Activated CD8-positive, alpha-beta memory T cell treated with anti-CD3 and anti-CD28 coated beads, Interleukin-2, amount 50 U/mL, for 24 hours (primary cell): ENCODE measurements around the gene FRAS1.
"Not testable (repeated sequence)": the region's sequence is repeated elsewhere in the genome, so short reads cannot be mapped to it uniquely, and the experiment has no call there.

Experiments used
- DNase-seq: peaks from one replicate; pipeline ENCODE4 v3.0.0-alpha.2; 2020; ENCODE audit errors: extremely low read depth

The FRAS1 gene

DNA sequence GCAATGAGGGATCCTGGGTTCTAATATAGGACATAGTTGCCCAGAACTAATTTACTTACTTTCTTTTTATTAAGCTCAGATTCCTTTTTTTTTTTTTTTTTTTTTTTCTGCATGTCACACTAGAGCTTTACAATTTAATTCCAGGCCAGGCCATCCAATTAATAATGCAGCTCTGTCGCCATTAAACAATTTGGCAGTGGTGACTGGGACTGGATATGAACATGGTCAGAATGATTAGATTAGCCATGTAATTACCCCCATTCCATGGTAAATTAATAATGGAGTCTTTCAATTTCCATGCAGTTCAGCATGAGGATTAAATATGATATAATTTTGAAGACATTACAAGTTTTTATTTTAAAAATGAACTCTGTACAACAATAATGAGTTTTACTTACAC lies 267.5 kb downstream of the FRAS1 start:
- no peak for DNase-seq

DNA sequence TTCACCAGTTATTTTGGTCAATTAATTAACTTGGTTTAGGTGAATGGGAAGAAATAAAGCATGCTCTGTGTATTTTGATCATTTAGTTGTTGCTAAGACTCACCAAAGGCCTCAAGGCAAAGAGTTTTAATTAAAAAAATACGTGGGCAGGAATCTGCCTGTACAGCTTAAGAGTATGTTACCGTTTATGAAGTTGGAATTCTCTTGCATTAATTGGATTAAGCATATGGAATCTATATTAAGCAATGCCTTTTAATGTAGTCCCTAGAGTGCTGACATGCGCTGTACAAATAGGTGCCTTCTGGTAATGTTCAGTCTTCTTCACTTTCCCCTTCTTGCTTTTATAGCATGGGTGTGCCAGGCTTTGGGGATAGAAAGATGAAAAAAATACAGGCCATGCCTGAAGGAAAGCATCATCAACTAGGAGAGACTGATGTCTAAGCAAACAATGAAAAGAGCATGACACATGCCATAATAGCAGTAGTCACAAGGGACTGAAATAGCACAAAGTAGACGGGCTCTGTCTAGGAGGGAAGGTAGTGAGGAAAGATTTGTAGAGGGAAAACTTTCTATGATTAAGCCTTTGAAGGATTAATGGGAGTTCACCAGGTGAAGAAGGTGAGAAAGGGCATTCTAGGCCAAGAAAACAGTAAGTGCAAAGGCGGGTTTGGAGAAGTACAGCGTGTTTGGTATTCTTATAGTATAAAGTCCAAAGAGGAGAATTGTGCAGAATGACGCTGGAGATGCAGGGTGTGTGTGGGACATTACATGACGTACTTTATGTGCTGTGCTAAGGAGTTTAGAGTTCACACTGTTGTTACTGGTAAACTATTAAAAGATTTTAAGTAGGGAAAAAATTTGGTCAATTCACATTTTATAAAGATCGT lies 268.4 kb downstream of the FRAS1 start:
- no peak for DNase-seq

DNA sequence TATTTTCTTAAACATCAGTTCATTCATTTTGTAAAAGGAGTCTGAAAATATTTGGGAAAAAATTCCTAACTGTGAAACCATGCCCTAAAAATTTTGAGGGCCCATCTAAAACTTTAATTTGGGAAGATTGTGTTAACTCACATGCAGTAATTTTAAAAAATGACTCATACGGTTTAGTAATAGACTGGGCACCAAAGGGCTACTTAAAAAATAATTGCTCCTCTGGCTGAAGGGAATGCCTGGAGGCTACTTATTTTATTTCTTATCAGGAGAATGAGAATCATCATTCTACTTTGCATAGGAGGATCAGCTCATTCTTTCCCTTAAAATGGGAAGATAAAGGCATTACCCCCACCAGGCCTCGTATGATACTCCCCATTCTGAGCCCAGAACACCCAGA lies 271.5 kb downstream of the FRAS1 start:
- DNase-seq, result not testable (repeated sequence)

DNA sequence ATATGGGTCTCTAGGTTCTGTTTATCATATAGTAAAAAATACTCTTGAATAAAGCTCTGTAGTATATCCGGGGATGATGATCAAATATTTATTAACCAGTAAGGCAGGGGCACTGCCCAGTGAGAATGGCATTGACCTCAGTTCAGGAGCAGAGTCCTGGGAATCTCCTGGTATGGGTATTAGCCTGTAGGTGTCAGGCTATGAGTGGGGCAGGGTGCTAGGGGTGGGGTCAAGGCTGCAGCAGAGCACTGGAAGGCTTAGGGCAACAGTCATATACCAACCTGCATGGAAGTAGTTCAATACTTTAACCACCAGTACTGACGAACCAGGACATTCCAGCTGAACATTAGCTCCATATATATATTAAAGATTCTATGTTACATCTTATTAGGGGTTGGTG lies 274.1 kb downstream of the FRAS1 start:
- no peak for DNase-seq

DNA sequence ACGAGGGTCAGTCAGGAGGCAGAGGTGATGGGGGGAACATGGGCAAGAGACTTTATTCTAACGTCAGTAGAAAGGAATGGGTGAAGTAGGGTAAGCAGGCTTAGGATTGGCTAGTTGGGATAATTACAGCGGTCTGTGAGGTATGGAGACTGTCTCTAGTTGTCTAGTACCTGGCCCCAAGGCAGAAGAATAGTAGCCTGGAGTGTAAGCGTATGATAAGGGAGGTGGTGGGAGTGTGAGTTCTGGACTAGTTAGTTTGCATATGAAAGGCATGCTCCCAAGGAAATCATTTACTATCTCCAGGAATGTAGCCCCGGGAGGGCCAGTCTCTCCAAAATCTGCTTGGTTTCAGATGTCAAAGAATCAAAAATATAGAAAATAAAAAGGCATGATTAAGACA lies 274.8 kb downstream of the FRAS1 start:
- no peak for DNase-seq

DNA sequence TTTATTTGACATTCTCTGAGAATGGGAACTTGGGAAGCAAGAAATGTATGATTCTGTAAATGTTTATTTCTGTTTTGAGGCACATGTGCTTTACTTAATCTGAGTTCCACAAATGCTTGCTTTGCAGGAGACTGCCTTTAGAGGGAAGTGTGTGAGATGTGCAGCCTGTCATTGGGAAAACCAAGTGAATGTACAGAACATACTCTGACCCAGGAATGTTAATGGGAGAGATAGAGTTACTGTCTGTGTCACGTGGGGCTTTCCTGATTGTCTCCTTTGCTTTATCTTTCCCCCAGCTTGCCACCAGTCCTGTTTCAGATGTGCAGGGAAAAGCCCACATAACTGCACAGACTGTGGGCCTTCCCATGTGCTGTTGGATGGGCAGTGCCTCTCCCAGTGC lies 275.9 kb downstream of the FRAS1 start:
- no peak for DNase-seq

DNA sequence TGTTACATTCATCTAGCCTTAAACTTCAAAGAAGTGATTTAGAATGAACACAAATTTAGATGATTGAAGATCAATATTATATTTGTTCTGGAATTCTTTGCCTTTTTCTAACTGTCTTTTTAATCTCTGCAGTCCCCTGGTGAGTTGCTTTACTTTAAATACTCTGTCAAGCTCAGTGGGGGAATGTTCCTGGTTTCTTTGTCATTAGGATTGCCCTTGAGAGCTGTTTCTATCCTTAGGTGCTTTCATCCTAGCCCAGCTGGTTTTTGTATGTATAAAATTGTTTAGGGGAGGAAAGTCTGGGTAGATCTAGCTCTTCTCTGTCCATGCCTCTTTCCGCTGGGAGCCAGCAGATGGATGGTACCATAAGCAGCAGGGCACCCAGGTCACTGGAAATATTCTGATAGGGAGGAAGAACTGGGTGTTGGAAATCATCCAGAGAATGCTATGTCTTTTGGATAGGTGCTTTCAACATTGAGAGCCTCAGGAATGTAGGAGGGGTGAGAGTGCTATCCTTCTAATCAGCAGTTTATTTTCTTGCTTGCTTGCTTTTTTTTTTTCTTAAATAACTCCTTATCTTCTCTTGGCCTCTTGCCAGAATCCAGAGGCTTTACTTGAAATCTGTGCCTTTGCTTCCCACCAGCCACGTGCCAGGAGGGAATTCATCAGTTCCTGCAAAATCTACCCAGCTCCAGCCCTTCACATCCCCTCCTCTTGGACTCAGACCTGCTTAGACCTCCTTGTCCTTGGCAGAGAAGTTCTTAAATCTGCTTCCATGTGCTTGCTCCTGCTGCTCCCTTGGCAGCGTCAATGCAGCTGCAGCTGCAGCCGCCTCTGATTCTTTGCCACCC lies 279.2 kb downstream of the FRAS1 start:
- no peak for DNase-seq

DNA sequence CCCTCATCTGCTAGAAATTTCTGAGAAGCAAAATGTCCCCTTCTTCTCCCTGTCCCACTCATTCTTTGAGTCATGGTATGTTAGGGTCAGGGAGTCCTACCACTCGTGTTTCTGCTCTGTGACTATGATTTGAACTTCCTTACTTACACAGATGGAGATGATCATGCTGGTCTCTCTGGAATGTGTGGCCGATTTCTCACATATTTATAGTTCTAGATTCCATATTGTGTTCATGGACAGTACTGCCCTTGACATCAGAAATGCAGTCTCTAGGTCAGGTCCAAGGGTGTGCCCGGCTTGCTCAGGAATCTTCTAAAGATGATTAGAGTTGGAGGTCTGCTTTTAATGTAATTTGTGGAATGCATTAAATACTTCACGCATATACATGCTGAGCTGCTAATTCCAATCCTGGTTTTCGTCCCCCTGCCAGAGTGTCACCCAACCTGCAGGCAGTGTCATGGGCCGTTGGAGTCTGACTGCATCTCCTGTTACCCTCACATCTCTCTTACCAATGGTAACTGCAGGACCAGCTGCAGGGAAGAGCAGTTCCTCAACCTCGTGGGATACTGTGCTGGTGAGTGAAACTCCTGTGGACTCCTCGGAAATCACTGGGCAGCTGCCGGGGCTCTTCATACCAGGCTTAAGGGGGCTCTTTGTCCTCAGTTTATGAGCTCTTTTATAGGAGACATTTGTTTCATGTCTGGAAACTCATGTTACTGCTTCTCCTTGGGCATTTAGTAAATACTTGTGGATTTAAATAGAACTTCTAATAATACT lies 280.3 kb downstream of the FRAS1 start:
- no peak for DNase-seq

DNA sequence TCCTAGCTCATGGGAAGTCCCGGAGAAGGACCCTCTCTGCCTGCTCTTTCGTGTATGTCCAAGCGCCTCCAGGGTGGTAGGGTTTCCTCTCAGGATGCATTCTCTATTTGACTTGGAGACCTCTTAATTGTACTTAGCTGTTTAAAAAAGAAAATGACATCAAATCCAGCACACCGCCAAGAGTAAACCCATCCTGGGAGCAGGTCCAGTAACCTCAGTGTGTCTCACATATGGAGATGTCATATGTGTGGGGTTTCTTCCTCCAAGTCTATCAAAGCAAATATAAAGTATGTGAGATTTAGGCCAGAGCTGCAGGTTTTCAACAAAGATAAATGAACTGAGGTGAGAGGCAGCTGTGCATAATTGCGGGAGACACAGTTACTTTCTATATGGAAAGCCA lies 285.0 kb downstream of the FRAS1 start:
- no peak for DNase-seq

DNA sequence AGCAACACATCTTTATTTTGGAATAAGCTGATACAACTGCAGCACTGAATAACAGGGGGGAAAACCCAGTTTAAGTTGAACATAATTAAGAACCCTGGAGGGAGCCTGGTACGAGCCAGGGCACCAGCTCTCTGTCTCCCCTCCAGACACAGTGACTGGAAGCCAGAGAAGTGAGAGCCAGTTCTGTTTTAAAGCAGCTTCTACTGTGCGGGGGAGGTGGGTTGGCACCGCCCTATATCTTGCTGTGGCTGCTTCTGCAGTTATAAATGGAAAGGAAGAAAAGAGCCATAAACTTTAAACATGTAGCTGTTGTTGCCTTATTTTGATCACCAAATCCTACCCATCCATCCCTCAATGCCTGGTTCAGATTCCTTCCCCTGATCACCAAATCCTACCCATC lies 286.6 kb downstream of the FRAS1 start:
- no peak for DNase-seq

DNA sequence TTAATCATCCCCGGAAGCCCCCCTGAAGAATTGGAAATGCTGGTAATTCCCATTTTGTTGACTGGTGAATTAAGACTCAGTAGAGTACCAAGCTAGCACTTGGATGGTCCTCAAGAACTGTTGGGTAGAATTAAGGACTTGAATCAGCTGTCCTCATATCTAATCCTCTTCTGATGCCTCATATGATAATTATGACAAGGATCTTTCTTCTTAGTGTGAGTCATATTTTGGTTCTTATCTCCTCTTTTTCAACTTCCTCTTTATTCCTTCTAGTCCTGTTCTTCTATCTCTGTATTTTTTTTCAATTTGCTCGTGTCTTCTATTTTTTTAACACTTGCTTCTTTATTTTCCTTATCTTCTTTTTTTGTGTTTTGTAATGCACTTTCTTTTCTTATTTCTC lies 288.1 kb downstream of the FRAS1 start:
- no peak for DNase-seq

DNA sequence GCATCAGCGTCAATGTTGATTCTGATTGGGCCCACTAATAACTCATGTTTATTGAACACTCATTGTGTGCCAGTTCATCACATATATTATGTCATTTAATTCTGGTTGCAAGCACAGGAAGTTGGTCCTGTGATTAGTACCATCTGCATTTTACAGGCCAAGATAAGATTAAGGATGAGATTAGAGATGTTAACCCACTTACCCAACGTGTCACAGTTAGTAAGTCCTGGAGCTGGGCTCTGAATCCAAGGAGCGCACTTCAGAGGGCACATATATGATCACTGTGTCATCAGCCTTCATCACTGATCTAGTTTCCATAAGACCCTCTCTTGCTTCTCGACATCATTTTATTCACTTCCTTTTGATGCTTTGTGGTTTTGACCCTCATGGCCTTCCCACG lies 289.1 kb downstream of the FRAS1 start:
- DNase-seq, result no peak

DNA sequence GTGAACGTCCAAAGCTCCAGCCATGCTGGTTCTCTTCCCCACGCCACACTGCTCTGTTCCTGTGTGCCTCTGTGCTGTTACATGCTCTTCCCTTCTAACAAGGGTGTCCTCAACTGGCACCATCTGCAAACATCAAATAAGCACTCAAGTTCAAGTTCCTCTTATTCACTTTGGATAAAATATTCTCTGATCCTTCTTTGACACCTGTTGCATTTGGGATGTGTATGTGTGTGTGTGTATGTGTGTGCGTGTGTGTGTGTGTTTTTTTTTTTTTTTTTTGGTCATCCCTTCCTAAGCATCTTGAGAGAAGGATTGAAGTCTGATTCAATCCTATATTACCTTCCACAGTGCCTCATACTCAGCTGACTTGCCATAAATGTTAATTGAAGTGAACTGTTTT lies 290.4 kb downstream of the FRAS1 start:
- DNase-seq, result no peak

DNA sequence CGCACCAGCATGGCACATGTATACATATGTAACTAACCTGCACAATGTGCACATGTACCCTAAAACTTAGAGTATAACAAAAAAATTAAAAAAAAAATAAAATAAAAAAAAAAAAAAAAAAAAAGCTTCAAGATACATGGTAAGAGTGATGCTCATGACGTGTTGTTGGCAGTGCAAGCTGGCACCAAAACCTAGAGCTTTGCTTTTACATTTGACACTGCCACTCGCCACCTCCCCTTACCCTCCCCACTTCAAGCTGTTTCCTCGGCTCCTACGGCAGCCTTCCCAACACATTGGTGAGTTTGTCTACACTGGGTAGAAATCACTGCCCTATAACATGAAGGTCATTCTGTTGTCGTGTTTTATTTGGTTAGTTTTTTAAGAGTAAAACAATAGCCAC lies 296.8 kb downstream of the FRAS1 start:
- no peak for DNase-seq

DNA sequence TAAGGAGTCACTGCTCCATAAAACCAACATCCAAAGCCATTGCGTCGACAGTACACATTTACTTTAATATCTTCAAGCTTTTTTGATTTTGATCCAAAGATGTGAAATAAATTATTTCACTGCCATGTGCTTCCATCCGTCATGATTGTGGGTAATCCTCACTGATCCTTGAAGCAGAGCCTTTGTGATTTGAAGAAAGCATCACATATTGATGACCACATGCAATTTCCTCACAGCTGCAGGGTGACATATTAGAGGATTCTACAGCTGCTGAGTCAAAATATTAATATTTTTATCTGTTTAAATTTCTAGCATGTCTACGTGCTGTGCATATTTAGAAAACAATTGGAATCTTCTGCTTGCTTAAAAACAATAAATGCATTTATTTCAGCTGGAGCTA lies 297.7 kb downstream of the FRAS1 start:
- DNase-seq, result no peak

DNA sequence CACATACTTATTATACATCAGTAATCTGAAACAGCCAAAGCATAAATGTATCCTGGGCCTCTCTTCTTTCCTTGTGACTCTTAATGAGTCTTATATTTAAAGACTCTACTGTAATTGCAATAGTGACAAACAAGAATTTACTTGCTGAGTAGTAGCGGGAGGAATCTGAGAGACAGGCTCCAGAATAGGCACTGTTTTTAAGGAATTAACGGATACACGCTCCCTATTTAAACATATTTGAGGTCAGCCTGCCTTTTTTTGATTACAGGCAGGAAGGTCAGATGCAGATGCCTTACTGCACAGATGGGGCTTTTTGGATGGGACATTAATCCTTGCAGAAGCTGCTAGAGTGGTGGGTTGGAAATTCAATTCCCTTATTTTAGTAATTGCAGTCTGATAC lies 298.2 kb downstream of the FRAS1 start:
- DNase-seq, result no peak

DNA sequence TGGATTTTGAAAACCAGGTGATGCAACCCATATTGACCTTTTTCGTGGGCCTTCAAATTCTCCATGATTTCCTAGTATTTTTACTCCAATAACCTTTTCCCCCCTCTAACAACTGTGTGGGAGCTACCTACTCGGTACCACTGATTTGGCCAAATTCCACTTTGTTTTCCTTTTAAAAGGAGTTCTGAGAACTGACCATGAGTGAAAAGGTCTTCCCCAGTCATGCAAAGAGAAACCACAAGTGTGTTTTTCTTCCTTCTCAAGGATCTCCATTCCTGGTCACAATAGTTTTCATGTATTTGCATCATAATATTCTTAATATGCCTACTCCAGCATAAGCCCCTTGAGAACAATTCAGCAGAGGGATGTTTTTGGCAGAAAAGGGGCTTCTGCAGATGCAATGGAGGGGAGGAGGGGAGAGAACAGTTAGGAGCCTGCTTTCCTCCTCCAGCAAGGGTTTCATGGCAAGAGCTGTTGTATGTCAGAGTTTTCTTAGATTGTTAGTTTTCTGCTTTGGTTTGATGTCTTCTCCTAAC lies 299.2 kb downstream of the FRAS1 start:
- DNase-seq, result no peak

DNA sequence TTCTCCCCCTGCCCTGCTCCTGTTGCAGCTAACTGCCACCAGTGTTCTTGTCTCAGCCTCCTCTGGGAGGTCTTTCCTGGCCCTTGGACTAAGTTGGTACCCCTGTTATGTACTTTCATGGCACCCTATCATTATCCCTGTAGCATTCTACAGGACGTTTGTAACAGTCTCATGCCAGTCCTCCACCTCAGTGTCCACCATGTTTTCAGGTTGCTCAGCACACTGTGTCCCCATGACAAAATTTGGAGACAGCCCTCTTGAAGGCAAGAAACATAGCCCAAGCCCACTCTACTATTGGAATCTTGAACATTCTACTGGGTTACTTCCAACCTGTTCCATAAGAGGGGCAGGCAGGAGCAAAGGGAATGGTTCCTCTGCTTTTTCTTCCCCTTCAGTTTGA lies 300.0 kb downstream of the FRAS1 start:
- no peak for DNase-seq

DNA sequence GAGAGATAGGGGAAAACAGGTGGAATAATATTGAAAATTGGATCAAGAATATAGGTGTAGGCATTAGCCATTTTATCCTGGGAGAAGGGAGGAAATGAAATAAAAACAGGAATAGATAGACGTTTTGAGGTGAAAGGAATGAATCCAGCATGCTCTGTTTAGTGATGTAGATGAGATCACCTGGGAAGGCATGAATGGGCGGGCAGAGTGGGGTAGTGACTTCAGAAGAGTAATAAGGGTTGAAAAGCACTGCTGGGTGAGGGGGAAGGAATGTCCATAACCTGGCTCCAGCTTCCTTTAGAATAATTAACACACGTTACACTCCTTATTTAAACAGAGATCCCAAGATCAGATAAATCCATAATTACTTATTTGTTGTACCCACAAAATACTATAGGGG lies 303.3 kb downstream of the FRAS1 start:
- DNase-seq, result no peak

DNA sequence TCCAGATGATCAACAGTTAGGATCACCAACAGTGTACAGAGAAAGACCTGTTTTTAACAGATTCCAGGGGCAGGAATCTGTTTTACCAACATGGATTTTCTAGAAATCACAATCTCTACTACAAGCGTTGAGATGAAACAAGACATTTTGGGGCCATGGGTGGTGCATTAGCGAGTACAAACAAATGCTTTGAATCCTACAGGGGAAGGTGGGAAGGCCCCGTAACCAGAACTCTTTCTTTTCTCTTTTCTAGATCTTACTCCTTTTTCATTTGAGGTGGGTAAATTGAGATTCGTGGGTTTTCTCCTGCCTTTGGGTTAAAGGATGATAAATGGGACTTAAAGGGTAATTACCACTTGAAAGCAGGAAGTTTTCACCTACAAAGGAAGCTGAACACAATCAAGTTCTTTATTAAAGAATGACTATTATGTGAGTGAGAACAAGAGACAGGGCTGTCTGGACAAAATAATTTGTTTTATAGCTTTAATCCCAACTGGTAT lies 304.5 kb downstream of the FRAS1 start:
- DNase-seq, result no peak

DNA sequence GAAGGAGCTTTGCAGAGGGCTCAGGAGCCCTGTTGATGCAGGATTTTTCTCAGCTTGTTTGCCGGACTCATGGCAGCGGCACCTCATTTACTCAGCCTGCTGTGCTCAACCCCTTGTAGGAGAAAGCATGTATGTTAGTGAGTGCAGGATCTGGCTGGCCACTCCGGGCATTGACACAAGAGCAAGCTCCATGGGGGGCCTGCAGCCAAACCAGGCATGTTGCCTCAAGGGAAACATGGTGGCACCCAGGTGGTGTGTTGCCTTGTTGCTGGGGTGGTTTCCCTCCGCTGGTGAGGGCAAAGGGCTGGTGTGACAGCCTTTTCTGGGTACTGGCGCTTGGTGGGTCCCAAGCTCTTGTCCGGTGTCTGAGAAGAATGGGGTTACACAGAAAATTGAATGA lies 305.2 kb downstream of the FRAS1 start:
- DNase-seq, result no peak

DNA sequence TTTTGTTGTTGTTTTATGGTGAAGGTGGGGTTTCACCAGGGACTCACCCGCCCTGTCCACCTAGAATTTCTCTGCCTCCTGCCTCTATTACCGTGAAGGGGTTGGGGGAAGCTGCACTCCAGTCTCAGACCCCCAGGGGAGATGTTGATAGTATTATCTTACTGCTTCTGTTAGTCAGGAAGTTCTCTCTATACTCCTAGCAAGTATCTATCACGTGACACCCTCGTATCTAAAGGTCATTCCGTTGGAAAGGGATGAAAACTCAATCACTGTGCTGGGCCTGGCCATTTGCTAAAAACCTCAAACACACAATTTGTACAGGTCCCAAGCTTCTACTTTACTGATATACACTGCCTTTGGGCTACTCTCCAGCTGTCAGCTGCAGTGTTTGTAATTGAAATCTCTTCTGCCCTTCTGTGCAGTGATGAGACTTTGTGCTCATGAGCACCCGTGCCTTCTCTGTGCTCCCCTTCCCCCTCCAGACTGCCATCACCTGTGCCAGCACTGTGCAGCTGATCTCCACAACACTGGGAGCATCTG lies 306.0 kb downstream of the FRAS1 start:
- DNase-seq, result no peak
